CD4-positive, CD25-positive, alpha-beta regulatory T cell (primary cell): ENCODE measurements around the gene SERINC4. TPM values are rescaled to one million over a fixed set of nuclear protein-coding genes. Genes with fewer than 3 reads are reported as not detected.

Experiments
- ATAC-seq, 2 donors: fragments of 150-1000 bp; cut with Tn5 transposase; one replicate each; pipeline ENCODE4 v1.10.0; 2021; ENCODE audit warnings: low read depth in 2 of 2, moderate number of reproducible peaks in 2 of 2, moderate library complexity in 1 of 2
- DNase-seq, 3 donors: peaks; one replicate each; pipeline versions ENCODE4 v3.0.0 to v3.0.0-alpha.2; 2012 to 2022; ENCODE audit warnings: mixed read lengths in 1 of 3
- H3K27ac ChIP-seq: one replicate; pipeline ENCODE4 v1.7.0; 2013; ENCODE audit warnings: mild to moderate bottlenecking, low read length; ENCODE audit not compliant: insufficient read depth, poor library complexity, severe bottlenecking
- H3K27me3 ChIP-seq: one replicate; pipeline ENCODE4 v1.7.0; 2013; ENCODE audit warnings: low read length; ENCODE audit not compliant: control insufficient read depth, insufficient read depth
- H3K36me3 ChIP-seq: one replicate; pipeline ENCODE4 v1.7.0; 2013; ENCODE audit warnings: mild to moderate bottlenecking, low read length, moderate library complexity; ENCODE audit not compliant: control insufficient read depth, insufficient read depth
- H3K4me1 ChIP-seq: 2 replicates; pipeline ENCODE4 v1.7.0; 2013; ENCODE audit warnings: mild to moderate bottlenecking, low read length; ENCODE audit not compliant: insufficient read depth, control insufficient read depth, poor library complexity, severe bottlenecking
- H3K4me3 ChIP-seq: one replicate; pipeline ENCODE4 v1.7.0; 2013; ENCODE audit warnings: low read depth, mild to moderate bottlenecking, low read length, moderate library complexity
- H3K9me3 ChIP-seq, 2 experiments: 1 replicate in 1 of 2; 2 replicates in 1 of 2; pipeline ENCODE4 v1.7.0; 2013; ENCODE audit warnings: low read length in 2 of 2, mild to moderate bottlenecking in 1 of 2, moderate library complexity in 1 of 2; ENCODE audit not compliant: control insufficient read depth in 2 of 2
- H3K27ac Mint-ChIP-seq, 3 donors: one replicate each; pipeline ENCODE4 v1.8.0; 2020 to 2022; ENCODE audit warnings: mild to moderate bottlenecking in 3 of 3, mixed read lengths in 3 of 3, moderate library complexity in 2 of 3
- H3K27me3 Mint-ChIP-seq: one replicate; pipeline ENCODE4 v1.8.0; 2022; ENCODE audit warnings: mild to moderate bottlenecking, mixed read lengths
- H3K36me3 Mint-ChIP-seq: one replicate; pipeline ENCODE4 v1.8.0; 2020; ENCODE audit warnings: mixed read lengths
- H3K4me1 Mint-ChIP-seq, 4 donors: one replicate each; pipeline ENCODE4 v1.8.0; 2020 to 2022; ENCODE audit warnings: mixed read lengths in 4 of 4, mild to moderate bottlenecking in 1 of 4
- H3K4me3 Mint-ChIP-seq, 4 donors: one replicate each; pipeline ENCODE4 v1.8.0; 2020 to 2022; ENCODE audit warnings: mild to moderate bottlenecking in 4 of 4, mixed read lengths in 4 of 4, moderate library complexity in 3 of 4
- H3K9me3 Mint-ChIP-seq, 7 donors: one replicate each; pipeline ENCODE4 v1.8.0; 2020 to 2022; ENCODE audit warnings: mixed read lengths in 7 of 7, mild to moderate bottlenecking in 3 of 7, moderate library complexity in 2 of 7
- polyA plus RNA-seq, 4 donors: library from polyadenylated mRNA; unstranded; fragments of 300-500 nt; fragmentation: Illumina TruSeq; gene quantifications; one replicate each; pipeline ENCODE4 v1.2.3, GENCODE V29; 2021
- total RNA-seq: library from RNA; stranded (reverse); gene quantifications from one replicate; pipeline ENCODE4 v1.2.3, GENCODE V29; 2022

Gene SERINC4
- total and polyA plus RNA-seq, 5 donors from 2014 or later: 1.2 to 2.8 (median 2.3) TPM; not detected in 1

GRCh38 chr15:43777267-43777914 is 22.6 kb downstream of the SERINC4 start:
- Mint-ChIP-seq H3K27ac (peak overlapping the region; percentile 77 to 93 (median 91)), H3K27me3 (peaks cover 28% of the 10 kb centered on the region), H3K4me3 (peak overlapping the region; percentile 93 to 95 (median 94)), H3K4me1 (peaks cover 0 to 22% (median 7%) of the 10 kb centered on the region in 4 donors), H3K9me3 (peaks cover 0 to 3% (median 0%) of the 10 kb centered on the region in 7 donors), H3K36me3 (peaks cover 7% of the 10 kb centered on the region)
- no peaks in the 10 kb centered on the region for H3K9me3 ChIP-seq
- H3K36me3 ChIP-seq: peaks cover 8% of the 10 kb centered on the region
- peak overlapping the region; percentile 68 for H3K27ac ChIP-seq
- H3K4me1 ChIP-seq: peaks cover 15% of the 10 kb centered on the region
- peak; percentile 76 to 77 for ATAC-seq
- H3K4me3 ChIP-seq: peak overlapping the region; percentile 82
- no peaks in the 10 kb centered on the region for H3K27me3 ChIP-seq
- DNase-seq: peak; percentile 74 to 89 (median 82)

- DNase-seq (peak; percentile 70 to 86 (median 72)), ATAC-seq (peak; percentile 74 to 75)
- peak within 1 kb of the TSS; percentile 68 for H3K27ac ChIP-seq
- peak within 1 kb of the TSS; percentile 77 to 93 (median 91) for H3K27ac Mint-ChIP-seq
- peaks cover 15% of the 10 kb centered on the region for H3K4me1 ChIP-seq
- peaks cover 0 to 22% (median 7%) of the 10 kb centered on the region in 4 donors for H3K4me1 Mint-ChIP-seq
- no peaks in the 10 kb centered on the region for H3K27me3 ChIP-seq
- peaks cover 10% of the 10 kb centered on the region for H3K36me3 Mint-ChIP-seq
- peaks cover 14% of the 10 kb centered on the region for H3K36me3 ChIP-seq
- peaks cover 0 to 3% (median 0%) of the 10 kb centered on the region in 7 donors for H3K9me3 Mint-ChIP-seq
- peak within 1 kb of the TSS; percentile 82 for H3K4me3 ChIP-seq
- peak within 1 kb of the TSS; percentile 93 to 95 (median 94) for H3K4me3 Mint-ChIP-seq
- H3K27me3 Mint-ChIP-seq: peaks cover 22% of the 10 kb centered on the region
- no peaks in the 10 kb centered on the region for H3K9me3 ChIP-seq
Observed at GRCh38 chr15:43776718-43777266, 23.2 kb downstream of the SERINC4 start, which contains the start of gene ELL3. Gene ELL3, minus strand, starts transcription at chr15:43776966. Its CDS starts 65 bp downstream, at chr15:43776901.

GRCh38 chr15:43776101-43776717 is 23.8 kb downstream of the SERINC4 start:
- peaks cover 20% of the 10 kb centered on the region for H3K36me3 ChIP-seq
- ATAC-seq (peak in 1 of 2 donors; percentile 2), DNase-seq (no peak)
- H3K36me3 Mint-ChIP-seq: peaks cover 16% of the 10 kb centered on the region
- H3K4me1 ChIP-seq: peaks cover 15% of the 10 kb centered on the region
- H3K27me3 Mint-ChIP-seq: peaks cover 22% of the 10 kb centered on the region
- peak overlapping the region; percentile 93 to 95 (median 94) for H3K4me3 Mint-ChIP-seq
- peak overlapping the region; percentile 68 for H3K27ac ChIP-seq
- no peak overlapping the region for H3K4me3 ChIP-seq
- peaks cover 0 to 22% (median 7%) of the 10 kb centered on the region in 4 donors for H3K4me1 Mint-ChIP-seq
- H3K27ac Mint-ChIP-seq: peak overlapping the region in 2 of 3 donors; percentile 76 to 83
- H3K27me3 ChIP-seq: no peaks in the 10 kb centered on the region
- H3K9me3 ChIP-seq: no peaks in the 10 kb centered on the region
- H3K9me3 Mint-ChIP-seq: peaks cover 0 to 3% (median 0%) of the 10 kb centered on the region in 7 donors

GRCh38 chr15:43775411-43775965 is 24.5 kb downstream of the SERINC4 start:
- H3K27ac Mint-ChIP-seq: peak overlapping the region in 1 of 3 donors; percentile 85
- peaks cover 22% of the 10 kb centered on the region for H3K36me3 Mint-ChIP-seq
- peaks cover 15% of the 10 kb centered on the region for H3K4me1 ChIP-seq
- no peak for DNase-seq
- peaks cover 0 to 3% (median 0%) of the 10 kb centered on the region in 7 donors for H3K9me3 Mint-ChIP-seq
- no peaks in the 10 kb centered on the region for H3K27me3 ChIP-seq
- ATAC-seq: no peak
- H3K4me3 ChIP-seq: no peak overlapping the region
- H3K4me1 Mint-ChIP-seq: peaks cover 0 to 22% (median 7%) of the 10 kb centered on the region in 4 donors
- peaks cover 27% of the 10 kb centered on the region for H3K36me3 ChIP-seq
- H3K9me3 ChIP-seq: no peaks in the 10 kb centered on the region
- peak overlapping the region; percentile 93 to 95 (median 94) for H3K4me3 Mint-ChIP-seq
- peaks cover 15% of the 10 kb centered on the region for H3K27me3 Mint-ChIP-seq
- H3K27ac ChIP-seq: no peak overlapping the region

GRCh38 chr15:43774062-43774461 is 26.0 kb downstream of the SERINC4 start:
- Histone ChIP-seq H3K27ac (no peak overlapping the region), H3K27me3 (no peaks in the 10 kb centered on the region), H3K4me1 (peaks cover 15% of the 10 kb centered on the region), H3K36me3 (peaks cover 40% of the 10 kb centered on the region), H3K4me3 (no peak overlapping the region), H3K9me3 (no peaks in the 10 kb centered on the region)
- peaks cover 0 to 3% (median 0%) of the 10 kb centered on the region in 7 donors for H3K9me3 Mint-ChIP-seq
- peak overlapping the region in 1 of 3 donors; percentile 63 for H3K27ac Mint-ChIP-seq
- peaks cover 11% of the 10 kb centered on the region for H3K27me3 Mint-ChIP-seq
- peaks cover 0 to 21% (median 12%) of the 10 kb centered on the region in 4 donors for H3K4me1 Mint-ChIP-seq
- no peak for ATAC-seq
- H3K36me3 Mint-ChIP-seq: peaks cover 33% of the 10 kb centered on the region
- no peak for DNase-seq
- peak overlapping the region in 2 of 4 donors; percentile 45 to 93 for H3K4me3 Mint-ChIP-seq

- H3K27me3 Mint-ChIP-seq: peaks cover 6% of the 10 kb centered on the region
- ATAC-seq: no peak
- H3K4me1 ChIP-seq: peaks cover 8% of the 10 kb centered on the region
- no peaks in the 10 kb centered on the region for H3K27me3 ChIP-seq
- peaks cover 37% of the 10 kb centered on the region for H3K36me3 Mint-ChIP-seq
- DNase-seq: no peak
- H3K27ac ChIP-seq: no peak overlapping the region
- no peak overlapping the region for H3K27ac Mint-ChIP-seq
- no peaks in the 10 kb centered on the region for H3K9me3 ChIP-seq
- peak overlapping the region in 1 of 4 donors; percentile 34 for H3K4me3 Mint-ChIP-seq
- peaks cover 0 to 15% (median 9%) of the 10 kb centered on the region in 4 donors for H3K4me1 Mint-ChIP-seq
- H3K9me3 Mint-ChIP-seq: no peaks in the 10 kb centered on the region
- H3K4me3 ChIP-seq: no peak overlapping the region
- H3K36me3 ChIP-seq: peaks cover 54% of the 10 kb centered on the region
Observed at GRCh38 chr15:43772624-43773023, 27.4 kb downstream of the SERINC4 start.

- Mint-ChIP-seq H3K27ac (peak overlapping the region in 1 of 3 donors; percentile 38), H3K4me3 (no peak overlapping the region)
- no peak overlapping the region for H3K27ac ChIP-seq
Observed at GRCh38 chr15:43771816-43772215, 28.2 kb downstream of the SERINC4 start.

More at GRCh38 chr15:43771816-43772215, 28.2 kb downstream of the SERINC4 start:
- no peak overlapping the region for H3K4me3 ChIP-seq
- peaks cover 0 to 8% (median 5%) of the 10 kb centered on the region in 4 donors for H3K4me1 Mint-ChIP-seq
- ATAC-seq (no peak), DNase-seq (no peak)
- no peaks in the 10 kb centered on the region for H3K9me3 Mint-ChIP-seq
- peaks cover 37% of the 10 kb centered on the region for H3K36me3 Mint-ChIP-seq
- peaks cover 62% of the 10 kb centered on the region for H3K36me3 ChIP-seq
- peaks cover 2% of the 10 kb centered on the region for H3K4me1 ChIP-seq
- H3K27me3 ChIP-seq: no peaks in the 10 kb centered on the region
- H3K27me3 Mint-ChIP-seq: no peaks in the 10 kb centered on the region
- H3K9me3 ChIP-seq: no peaks in the 10 kb centered on the region
